Effector memory CD8-positive, alpha-beta T cell (primary cell): Measurements from ENCODE around the gene ACVRL1.

ENCODE experiments used
- ATAC-seq: fragments of 150-1000 bp; cut with Tn5 transposase; replicated peaks from 2 replicates; pipeline ENCODE4 v1.10.0; 2021; ENCODE audit warnings: mild to moderate bottlenecking, moderate library complexity
- DNase-seq, 3 experiments: peaks; one replicate each; pipeline ENCODE4 v3.0.0; 2021
- H3K27ac Mint-ChIP-seq, 2 donors: one replicate each; pipeline ENCODE4 v1.8.0; 2022; ENCODE audit warnings: mild to moderate bottlenecking in 2 of 2, mixed read lengths in 2 of 2, moderate library complexity in 2 of 2
- H3K27me3 Mint-ChIP-seq, 2 donors: one replicate each; pipeline ENCODE4 v1.8.0; 2022; ENCODE audit warnings: mixed read lengths in 2 of 2
- H3K36me3 Mint-ChIP-seq: one replicate; pipeline ENCODE4 v1.8.0; 2022; ENCODE audit warnings: mild to moderate bottlenecking, moderate library complexity, mixed read lengths; ENCODE audit not compliant: insufficient read depth
- H3K4me1 Mint-ChIP-seq, 2 donors: one replicate each; pipeline ENCODE4 v1.8.0; 2022; ENCODE audit warnings: low read depth in 2 of 2, mixed read lengths in 2 of 2
- H3K4me3 Mint-ChIP-seq, 2 donors: one replicate each; pipeline ENCODE4 v1.8.0; 2022; ENCODE audit warnings: mild to moderate bottlenecking in 2 of 2, mixed read lengths in 2 of 2, moderate library complexity in 2 of 2
- H3K9me3 Mint-ChIP-seq, 2 donors: one replicate each; pipeline ENCODE4 v1.8.0; 2022; ENCODE audit warnings: mixed read lengths in 2 of 2

The ACVRL1 gene

GRCh38 chr12:51941011-51941581 lies 33.8 kb downstream of the ACVRL1 start:
- Mint-ChIP-seq H3K27me3 (peaks cover 28 to 53% of the 10 kb centered on the region in 2 donors), H3K36me3 (peaks cover 2% of the 10 kb centered on the region), H3K4me1 (peaks cover 0 to 3% of the 10 kb centered on the region in 2 donors), H3K4me3 (no peak overlapping the region), H3K27ac (peak overlapping the region in 1 of 2 donors; percentile 6), H3K9me3 (peaks cover 4 to 14% of the 10 kb centered on the region in 2 donors)
- DNase-seq, result no peak
- ATAC-seq, result no peak

GRCh38 chr12:51941604-51942003 lies 34.3 kb downstream of the ACVRL1 start:
- Mint-ChIP-seq H3K4me3 (no peak overlapping the region), H3K36me3 (peaks cover 2% of the 10 kb centered on the region), H3K27ac (peak overlapping the region in 1 of 2 donors; percentile 6), H3K4me1 (peaks cover 0 to 3% of the 10 kb centered on the region in 2 donors), H3K27me3 (peaks cover 28 to 53% of the 10 kb centered on the region in 2 donors), H3K9me3 (peaks cover 4 to 14% of the 10 kb centered on the region in 2 donors)
- ATAC-seq (no peak), DNase-seq (no peak)

GRCh38 chr12:51942056-51942455 lies 34.8 kb downstream of the ACVRL1 start:
- DNase-seq, result no peak
- Mint-ChIP-seq H3K27ac (peak overlapping the region in 1 of 2 donors; percentile 6), H3K9me3 (peaks cover 4 to 14% of the 10 kb centered on the region in 2 donors), H3K36me3 (peaks cover 2% of the 10 kb centered on the region), H3K27me3 (peaks cover 28 to 56% of the 10 kb centered on the region in 2 donors), H3K4me3 (no peak overlapping the region), H3K4me1 (peaks cover 0 to 3% of the 10 kb centered on the region in 2 donors)
- ATAC-seq, result no peak

- ATAC-seq (no peak), DNase-seq (no peak)
- Mint-ChIP-seq H3K36me3 (peaks cover 2% of the 10 kb centered on the region), H3K4me3 (no peak overlapping the region), H3K4me1 (peaks cover 0 to 3% of the 10 kb centered on the region in 2 donors), H3K27me3 (peaks cover 33 to 61% of the 10 kb centered on the region in 2 donors), H3K9me3 (peaks cover 4 to 14% of the 10 kb centered on the region in 2 donors), H3K27ac (no peak overlapping the region)
Measured at GRCh38 chr12:51942501-51943000, 35.2 kb downstream of the ACVRL1 start.

- Mint-ChIP-seq H3K4me1 (peaks cover 0 to 3% of the 10 kb centered on the region in 2 donors), H3K4me3 (no peak overlapping the region), H3K27ac (no peak overlapping the region), H3K36me3 (peaks cover 4% of the 10 kb centered on the region), H3K9me3 (peaks cover 4 to 14% of the 10 kb centered on the region in 2 donors), H3K27me3 (peaks cover 39 to 69% of the 10 kb centered on the region in 2 donors)
- ATAC-seq (no peak), DNase-seq (no peak)
Measured at GRCh38 chr12:51943346-51943745, 36.0 kb downstream of the ACVRL1 start.

- Mint-ChIP-seq H3K9me3 (peaks cover 4 to 14% of the 10 kb centered on the region in 2 donors), H3K4me3 (no peak overlapping the region), H3K27ac (no peak overlapping the region), H3K36me3 (peaks cover 6% of the 10 kb centered on the region), H3K27me3 (peaks cover 39 to 71% of the 10 kb centered on the region in 2 donors), H3K4me1 (peaks cover 0 to 3% of the 10 kb centered on the region in 2 donors)
- ATAC-seq, result no peak
- no peak for DNase-seq
Measured at GRCh38 chr12:51944608-51945233, 37.4 kb downstream of the ACVRL1 start.

- peaks cover 5 to 6% of the 10 kb centered on the region in 2 donors for H3K4me1 Mint-ChIP-seq
- H3K27me3 Mint-ChIP-seq, result peaks cover 20 to 46% of the 10 kb centered on the region in 2 donors
Measured at GRCh38 chr12:51947246-51947996, 40.1 kb downstream of the ACVRL1 start.

GRCh38 chr12:51948066-51948465 lies 40.8 kb downstream of the ACVRL1 start:
- DNase-seq (no peak), ATAC-seq (no peak)
- no peak overlapping the region for H3K4me3 Mint-ChIP-seq
- peaks cover 8% of the 10 kb centered on the region for H3K36me3 Mint-ChIP-seq
- H3K27ac Mint-ChIP-seq, result no peak overlapping the region
- H3K4me1 Mint-ChIP-seq, result peaks cover 10 to 12% of the 10 kb centered on the region in 2 donors
- H3K9me3 Mint-ChIP-seq, result peaks cover 4 to 14% of the 10 kb centered on the region in 2 donors
- H3K27me3 Mint-ChIP-seq, result peaks cover 20 to 40% of the 10 kb centered on the region in 2 donors

More at GRCh38 chr12:51947246-51947996, 40.1 kb downstream of the ACVRL1 start:
- ATAC-seq (no peak), DNase-seq (no peak)
- Mint-ChIP-seq H3K9me3 (peaks cover 4 to 14% of the 10 kb centered on the region in 2 donors), H3K27ac (no peak overlapping the region), H3K36me3 (peaks cover 8% of the 10 kb centered on the region), H3K4me3 (no peak overlapping the region)

GRCh38 chr12:51949342-51950030 lies 42.2 kb downstream of the ACVRL1 start:
- Mint-ChIP-seq H3K9me3 (peaks cover under 1 to 9% of the 10 kb centered on the region in 2 donors), H3K27me3 (peaks cover 13 to 26% of the 10 kb centered on the region in 2 donors), H3K27ac (no peak overlapping the region), H3K36me3 (peaks cover 8% of the 10 kb centered on the region), H3K4me1 (peaks cover 16 to 19% of the 10 kb centered on the region in 2 donors), H3K4me3 (peak overlapping the region in 1 of 2 donors; percentile 41)
- DNase-seq, result no peak
- no peak for ATAC-seq

- peaks cover 8% of the 10 kb centered on the region for H3K36me3 Mint-ChIP-seq
- DNase-seq (no peak), ATAC-seq (peak; percentile 22)
- H3K27me3 Mint-ChIP-seq, result peaks cover 12 to 24% of the 10 kb centered on the region in 2 donors
- peak overlapping the region; percentile 86 to 98 for H3K4me3 Mint-ChIP-seq
- H3K27ac Mint-ChIP-seq, result peak overlapping the region; percentile 25 to 90
- H3K4me1 Mint-ChIP-seq, result peaks cover 16 to 22% of the 10 kb centered on the region in 2 donors
- H3K9me3 Mint-ChIP-seq, result no peaks in the 10 kb centered on the region
Measured at GRCh38 chr12:51950682-51951198, 43.4 kb downstream of the ACVRL1 start.

- H3K27me3 Mint-ChIP-seq, result peaks cover 12 to 24% of the 10 kb centered on the region in 2 donors
- peak; percentile 94 for ATAC-seq
- H3K27ac Mint-ChIP-seq, result peak within 1 kb of the TSS; percentile 25 to 90
- peaks cover 20 to 22% of the 10 kb centered on the region in 2 donors for H3K4me1 Mint-ChIP-seq
- peaks cover 8% of the 10 kb centered on the region for H3K36me3 Mint-ChIP-seq
- H3K4me3 Mint-ChIP-seq, result peak within 1 kb of the TSS; percentile 86 to 98
- peak; percentile 81 to 85 (median 85) for DNase-seq
- no peaks in the 10 kb centered on the region for H3K9me3 Mint-ChIP-seq
Measured at GRCh38 chr12:51951199-51951842, 44.0 kb downstream of the ACVRL1 start, which contains the start of gene ACVR1B. Gene ACVR1B (plus strand): TSS chr12:51951699. CDS start chr12:51951744, 45 bp downstream.
